HCT116 (cell line): ENCODE measurements around the gene LAMB4. TPM values are rescaled to one million over a fixed set of nuclear protein-coding genes. Genes with fewer than 3 reads are reported as not detected.

Source experiments
- ATAC-seq: fragments of 200-7000 bp; cut with Tn5 transposase; 2 replicates; pipeline ENCODE4 v1.9.1; 2020; ENCODE audit warnings: mild to moderate bottlenecking, moderate library complexity
- BruUV-seq: library from RNA; stranded (reverse); fragments of 400-500 nt; replicated peaks from 2 replicates; lab custom pipeline; 2021; lab: Mats Ljungman, UMichigan
- CTCF ChIA-PET: fragments of 300-600 bp; sonication (Branson Sonifier 250); formaldehyde crosslinking; loops from one replicate; lab custom pipeline; 2021; ENCODE audit warnings: antibody characterized with exemption; lab: Charles Lee
- POLR2A ChIA-PET: fragments of 300-600, 350-600 bp; sonication (Branson Sonifier 250); formaldehyde crosslinking; loops from one replicate; lab custom pipeline; 2021; ENCODE audit warnings: antibody characterized with exemption; lab: Charles Lee
- RAD21 ChIA-PET, 2 experiments: fragments of 300-600 bp; sonication (Branson Sonifier 250); formaldehyde crosslinking; loops; one replicate each; lab custom pipeline; 2023; ENCODE audit warnings: low total read pairs in 2 of 2; ENCODE audit not compliant: uncharacterized antibody in 2 of 2, unreplicated experiment in 2 of 2, low non-redundant PET in 1 of 2; lab: Charles Lee
- DNase-seq: peaks from one replicate; pipeline ENCODE4 v3.0.0-alpha.2; 2010; ENCODE audit warnings: low read depth, low spot score
- H2AFZ ChIP-seq: fragments of 200-600 bp; shearing (Covaris generic), sonication (generic); 2 replicates; pipeline ENCODE4 v1.6.1; 2017; ENCODE audit warnings: low read depth, mixed run types, mixed read lengths, antibody characterized with exemption, low read length; ENCODE audit not compliant: poor library complexity, severe bottlenecking
- H3K27ac ChIP-seq: 2 replicates; pipeline ENCODE4 v1.5.1; 2012; ENCODE audit warnings: low read depth, low read length
- H3K27me3 ChIP-seq: fragments of 200-600 bp; sonication (generic); 2 replicates; pipeline ENCODE4 v1.6.1; 2016; ENCODE audit warnings: mixed run types, low read length, mixed read lengths; ENCODE audit not compliant: insufficient read depth
- H3K36me3 ChIP-seq, 2 experiments: fragments of 200-500 bp in 1 of 2; fragments of 200-600 bp in 1 of 2; sonication (Bioruptor generic) in 1 of 2; sonication (generic) in 1 of 2; 2 replicates each; pipeline versions ENCODE4 v1.5.1 to v1.6.1; 2014 to 2016; ENCODE audit warnings: low read length in 2 of 2, inconsistent platforms in 1 of 2, mixed read lengths in 1 of 2, mixed run types in 1 of 2; ENCODE audit not compliant: insufficient read depth in 2 of 2, control insufficient read depth in 1 of 2
- H3K4me1 ChIP-seq, 2 experiments: fragments of 200-600 bp in 1 of 2; sonication (generic) in 1 of 2; 2 replicates each; pipeline versions ENCODE4 v1.5.1 to v1.6.1; 2012 to 2017; ENCODE audit warnings: low read length in 2 of 2, inconsistent platforms in 1 of 2, mild to moderate bottlenecking in 1 of 2, mixed read lengths in 1 of 2, mixed run types in 1 of 2, moderate library complexity in 1 of 2; ENCODE audit not compliant: insufficient read depth in 2 of 2, control insufficient read depth in 1 of 2
- H3K4me2 ChIP-seq: fragments of 200-600 bp; sonication (generic); 2 replicates; pipeline ENCODE4 v1.6.1; 2017; ENCODE audit warnings: mixed run types, low read length, mixed read lengths
- H3K4me3 ChIP-seq, 2 experiments: fragments of 200-600 bp in 1 of 2; sonication (generic) in 1 of 2; replicated peaks in 1 of 2; 2 replicates each; pipeline ENCODE4 v1.5.1; 2011 to 2016; ENCODE audit warnings: low read length in 2 of 2, control low read depth in 1 of 2, low read depth in 1 of 2, mild to moderate bottlenecking in 1 of 2, mixed read lengths in 1 of 2, mixed run types in 1 of 2
- H3K79me2 ChIP-seq: fragments of 200-600 bp; sonication (generic); 2 replicates; pipeline ENCODE4 v1.6.1; 2017; ENCODE audit warnings: mild to moderate bottlenecking, mixed run types, low read length, moderate library complexity, mixed read lengths; ENCODE audit not compliant: insufficient read depth
- H3K9ac ChIP-seq: fragments of 200-600 bp; sonication (generic); 2 replicates; pipeline ENCODE4 v1.6.1; 2016; ENCODE audit warnings: low read length, mixed read lengths
- H3K9me2 ChIP-seq: fragments of 200-600 bp; sonication (generic), shearing (Covaris generic); 2 replicates; pipeline ENCODE4 v1.6.1; 2017; ENCODE audit warnings: mixed run types, mild to moderate bottlenecking, moderate library complexity; ENCODE audit not compliant: insufficient read depth
- H3K9me3 ChIP-seq, 2 experiments: fragments of 200-500 bp in 1 of 2; fragments of 200-600 bp in 1 of 2; sonication (Bioruptor generic) in 1 of 2; sonication (generic) in 1 of 2; 2 replicates each; pipeline ENCODE4 v1.6.1; 2014 to 2017; ENCODE audit warnings: low read length in 2 of 2, mixed read lengths in 2 of 2, inconsistent platforms in 1 of 2, low read depth in 1 of 2, mild to moderate bottlenecking in 1 of 2, mixed run types in 1 of 2, moderate library complexity in 1 of 2; ENCODE audit not compliant: control insufficient read depth in 1 of 2, insufficient read depth in 1 of 2
- H4K20me1 ChIP-seq: fragments of 200-600 bp; sonication (generic), shearing (Covaris generic); 2 replicates; pipeline ENCODE4 v1.6.1; 2017; ENCODE audit warnings: mixed run types, mild to moderate bottlenecking, moderate library complexity; ENCODE audit not compliant: insufficient read depth
- CTCF ChIP-seq, 3 experiments: fragments of 200-600 bp in 1 of 3; sonication (generic) in 1 of 3; IDR thresholded peaks in 2 of 3; conservative IDR thresholded peaks in 1 of 3; 2 replicates each; pipeline ENCODE4 v1.5.1; 2012 to 2017; ENCODE audit warnings: low read depth in 2 of 3, low read length in 2 of 3, antibody characterized with exemption in 1 of 3, borderline replicate concordance in 1 of 3, control low read depth in 1 of 3, mild to moderate bottlenecking in 1 of 3, mixed read lengths in 1 of 3, mixed run types in 1 of 3, moderate library complexity in 1 of 3; ENCODE audit not compliant: insufficient read depth in 1 of 3
- EZH2phosphoT487 ChIP-seq: fragments of 200-600 bp; IDR thresholded peaks from 2 replicates; pipeline ENCODE4 v1.6.1; 2018; ENCODE audit warnings: antibody characterized with exemption, borderline replicate concordance
- FOSL1 ChIP-seq: IDR thresholded peaks from 2 replicates; pipeline ENCODE4 v1.6.1; 2012; ENCODE audit warnings: low read depth
- POLR2AphosphoS5 ChIP-seq: IDR thresholded peaks from 2 replicates; pipeline ENCODE4 v1.6.1; 2011; ENCODE audit warnings: mild to moderate bottlenecking, low read depth, low read length, moderate library complexity
- SIN3A ChIP-seq: IDR thresholded peaks from 2 replicates; pipeline ENCODE4 v1.6.1; 2012; ENCODE audit warnings: low read depth
- SP1 ChIP-seq: IDR thresholded peaks from 2 replicates; pipeline ENCODE4 v1.6.1; 2012; ENCODE audit warnings: low read depth
- intact Hi-C: fragments of 100-400 bp; cut with micrococcal nuclease; formaldehyde crosslinking; loops from 2 replicates; pipeline ENCODE4 v1.10.0; 2022
- total RNA-seq: library from RNA; stranded (reverse); gene quantifications from one replicate; pipeline ENCODE4 v1.2.1, GENCODE V29; 2021; ENCODE audit not compliant: unreplicated experiment

LAMB4 gene
- total RNA-seq, 1 experiment from 2014 or later, result not detected

- BruUV-seq, result no TSS peak
- H3K4me2 ChIP-seq, result no peak overlapping the region
- no peak for TF ChIP-seq SIN3A
- CTCF ChIA-PET, result no interaction called here
- H3K27me3 ChIP-seq, result no peaks in the 10 kb centered on the region
- ATAC-seq, result no peak
- peaks cover 2 to 3% of the 10 kb centered on the region in 2 experiments; a peak in 2 of 4 replicates for H3K4me1 ChIP-seq
- no peak for DNase-seq
- H2AFZ ChIP-seq, result no peak overlapping the region
- RAD21 ChIA-PET, result no interaction called here
- intact Hi-C loops, result no loop called here
- POLR2A ChIA-PET, result no interaction called here
- H3K79me2 ChIP-seq, result no peaks in the 10 kb centered on the region
- no peak overlapping the region for H3K4me3 ChIP-seq
- no peak overlapping the region for H3K27ac ChIP-seq
- H3K9me3 ChIP-seq, result no peaks in the 10 kb centered on the region
- H3K9ac ChIP-seq, result no peak overlapping the region
- H4K20me1 ChIP-seq, result no peaks in the 10 kb centered on the region
- H3K36me3 ChIP-seq, result peaks cover 0 to 3% of the 10 kb centered on the region in 2 experiments; a peak in 1 of 4 replicates
- H3K9me2 ChIP-seq, result no peaks in the 10 kb centered on the region
Observed at GRCh38 chr7:107989618-107990373, 140.4 kb downstream of the LAMB4 start.

- Histone ChIP-seq H3K4me1 (no peaks in the 10 kb centered on the region), H3K9ac (no peak overlapping the region), H3K36me3 (peaks cover under 1 to 8% of the 10 kb centered on the region in 2 experiments; a peak in 1 of 4 replicates), H3K79me2 (no peaks in the 10 kb centered on the region), H4K20me1 (no peaks in the 10 kb centered on the region), H3K4me2 (no peak overlapping the region), H3K4me3 (no peak overlapping the region), H3K9me3 (no peaks in the 10 kb centered on the region), H3K9me2 (no peaks in the 10 kb centered on the region), H3K27me3 (no peaks in the 10 kb centered on the region), H3K27ac (no peak overlapping the region), H2AFZ (no peak overlapping the region)
- RAD21 ChIA-PET, result no interaction called here
- 0 out of 2 replicates have a peak, but pooled peaks have one; percentile 52 for ATAC-seq
- peak in 2 of 3 experiments; percentile 33 to 39; a peak in 4 of 6 replicates for TF ChIP-seq CTCF (IDR thresholded peaks at IDR 0.05 in 2 of 3, conservative IDR thresholded peaks at IDR 0.05 in 1 of 3; ENCODE audit: borderline replicate concordance in 1 of 3, insufficient read depth in 1 of 3, low read depth in 2 of 3, low read length in 2 of 3)
- TF ChIP-seq SP1, result no peak
- TF ChIP-seq FOSL1, result no peak
- TF ChIP-seq POLR2AphosphoS5, result no peak
- no peak for TF ChIP-seq EZH2phosphoT487
- intact Hi-C loops, result no loop called here
- POLR2A ChIA-PET, result no interaction called here
- BruUV-seq, result no TSS peak
- CTCF ChIA-PET, result interaction anchor here (1.2 kb wide), 1 partner anchor 11 kb away, joined by 3 read pairs; no protein-coding TSS in a partner anchor
- no peak for DNase-seq
Observed at GRCh38 chr7:107982918-107983389, 147.2 kb downstream of the LAMB4 start.
